Lung (tissue), 12 donors: ENCODE results near the gene PKD2L1. TPM values are rescaled to one million over a fixed set of nuclear protein-coding genes. Genes with fewer than 3 reads are reported as not detected.

ENCODE experiments used
- ATAC-seq: fragments of 200-7000 bp; cut with Tn5 transposase; one replicate; pipeline ENCODE4 v1.9.1; 2020; ENCODE audit warnings: moderate number of reproducible peaks; ENCODE audit not compliant: insufficient read depth, low FRiP score
- DNase-seq, 3 donors: peaks; one replicate each; pipeline ENCODE4 v3.0.0-alpha.2; 2013 to 2017
- H3K27ac ChIP-seq, 2 donors: one replicate each; pipeline ENCODE4 v1.5.1; 2013; ENCODE audit warnings: mild to moderate bottlenecking in 2 of 2, moderate library complexity in 2 of 2, control low read depth in 1 of 2, inconsistent platforms in 1 of 2, low read depth in 1 of 2, low read length in 1 of 2
- H3K27me3 ChIP-seq, 3 donors: one replicate each; pipeline ENCODE4 v1.5.1; 2013; ENCODE audit warnings: low read length in 2 of 3; ENCODE audit not compliant: control insufficient read depth in 3 of 3, insufficient read depth in 3 of 3
- H3K36me3 ChIP-seq, 4 donors: one replicate each; pipeline ENCODE4 v1.5.1; 2013; ENCODE audit warnings: low read length in 4 of 4, mild to moderate bottlenecking in 1 of 4, moderate library complexity in 1 of 4; ENCODE audit not compliant: control insufficient read depth in 4 of 4, insufficient read depth in 4 of 4
- H3K4me1 ChIP-seq, 5 donors: one replicate each; pipeline ENCODE4 v1.5.1; 2013; ENCODE audit warnings: low read length in 5 of 5, mild to moderate bottlenecking in 2 of 5, moderate library complexity in 1 of 5; ENCODE audit not compliant: control insufficient read depth in 5 of 5, insufficient read depth in 5 of 5
- H3K4me3 ChIP-seq: one replicate; pipeline ENCODE4 v1.5.1; 2013; ENCODE audit warnings: mild to moderate bottlenecking, control low read depth, moderate library complexity
- H3K9ac ChIP-seq, 2 donors: one replicate each; pipeline ENCODE4 v1.5.1; 2013; ENCODE audit warnings: low read length in 2 of 2, control low read depth in 1 of 2; ENCODE audit not compliant: insufficient read depth in 1 of 2
- H3K9me3 ChIP-seq, 4 donors: one replicate each; pipeline ENCODE4 v1.5.1; 2013; ENCODE audit warnings: low read length in 3 of 4, mild to moderate bottlenecking in 1 of 4, moderate library complexity in 1 of 4; ENCODE audit not compliant: control insufficient read depth in 4 of 4, insufficient read depth in 3 of 4
- WGBS, 2 donors: extraction: QIAGEN DNeasy Blood & Tissue Kit; methylation state at CpG; one replicate each; pipeline ENCODE4 v1.1.7; 2013; 5-methylcytosine and 5-hydroxymethylcytosine counted together
- polyA plus RNA-seq, 2 donors: library from polyadenylated mRNA; stranded (reverse); fragments of 200-250 nt; gene quantifications; one replicate each; pipeline ENCODE4 v1.2.1, GENCODE V29; 2013
- total RNA-seq, 2 donors: library from RNA; depleted of rRNA in 1 of 2; stranded (reverse); fragments of >200 nt in 1 of 2; gene quantifications; one replicate each; pipeline ENCODE4 v1.2.1, GENCODE V29; 2014 to 2021
- TF ChIP-seq, protein P1 (sequence below): IDR thresholded peaks from 2 replicates; pipeline ENCODE4 v1.5.1; 2012; ENCODE audit warnings: mild to moderate bottlenecking; ENCODE audit errors: control extremely low read depth, extremely low read depth
- donor health status: control.
- donor health status: control.
- donor health status: Bipolar disorder and iron deficiency.
- donor health status: healthy.
- donor health status: DM: yes; HTN: yes; CAD: no.

The PKD2L1 gene
- total and polyA plus RNA-seq, 4 donors = 0.46 to 1.5 (median 1.0) TPM

DNA sequence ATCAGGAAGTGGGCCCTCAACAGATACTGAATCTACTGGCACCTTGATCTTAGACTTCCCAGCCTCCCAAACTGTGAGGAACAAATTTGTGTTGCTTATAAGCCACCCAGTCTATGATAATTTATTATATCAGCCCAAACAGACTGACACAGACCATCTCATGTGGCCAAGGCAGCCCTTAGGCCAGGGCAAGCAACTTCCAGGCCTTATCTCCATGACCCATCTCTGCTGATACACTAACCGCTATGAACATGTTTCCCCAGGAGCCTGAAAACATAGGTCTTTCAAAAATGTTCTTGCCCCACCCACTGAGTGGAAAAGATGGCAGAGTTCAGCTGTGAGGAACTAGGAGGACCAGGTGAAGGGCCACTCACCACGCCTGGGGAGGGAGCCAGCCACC is 40.4 kb downstream of the PKD2L1 start:
- peaks cover 0 to 3% (median 0%) of the 10 kb centered on the region in 4 donors for H3K36me3 ChIP-seq
- no peak overlapping the region for H3K27ac ChIP-seq
- H3K27me3 ChIP-seq = peaks cover 0 to 9% (median 4%) of the 10 kb centered on the region in 3 donors
- WGBS, 2 donors = 76 to 83% methylated on average over 2 of the region's 2 CpGs
- no peak for ATAC-seq
- no peak overlapping the region for H3K4me3 ChIP-seq
- DNase-seq = no peak
- H3K9ac ChIP-seq = no peak overlapping the region
- TF ChIP-seq, protein P1, sequence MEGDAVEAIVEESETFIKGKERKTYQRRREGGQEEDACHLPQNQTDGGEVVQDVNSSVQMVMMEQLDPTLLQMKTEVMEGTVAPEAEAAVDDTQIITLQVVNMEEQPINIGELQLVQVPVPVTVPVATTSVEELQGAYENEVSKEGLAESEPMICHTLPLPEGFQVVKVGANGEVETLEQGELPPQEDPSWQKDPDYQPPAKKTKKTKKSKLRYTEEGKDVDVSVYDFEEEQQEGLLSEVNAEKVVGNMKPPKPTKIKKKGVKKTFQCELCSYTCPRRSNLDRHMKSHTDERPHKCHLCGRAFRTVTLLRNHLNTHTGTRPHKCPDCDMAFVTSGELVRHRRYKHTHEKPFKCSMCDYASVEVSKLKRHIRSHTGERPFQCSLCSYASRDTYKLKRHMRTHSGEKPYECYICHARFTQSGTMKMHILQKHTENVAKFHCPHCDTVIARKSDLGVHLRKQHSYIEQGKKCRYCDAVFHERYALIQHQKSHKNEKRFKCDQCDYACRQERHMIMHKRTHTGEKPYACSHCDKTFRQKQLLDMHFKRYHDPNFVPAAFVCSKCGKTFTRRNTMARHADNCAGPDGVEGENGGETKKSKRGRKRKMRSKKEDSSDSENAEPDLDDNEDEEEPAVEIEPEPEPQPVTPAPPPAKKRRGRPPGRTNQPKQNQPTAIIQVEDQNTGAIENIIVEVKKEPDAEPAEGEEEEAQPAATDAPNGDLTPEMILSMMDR = no peak
- H3K9me3 ChIP-seq = no peaks in the 10 kb centered on the region
- H3K4me1 ChIP-seq = peaks cover 0 to 12% (median 3%) of the 10 kb centered on the region in 5 donors

- no peak for DNase-seq
- peaks cover 0 to 12% (median 3%) of the 10 kb centered on the region in 5 donors for H3K4me1 ChIP-seq
- 82 to 87% methylated on average over 5 of the region's 5 CpGs for WGBS, 2 donors
Measured at GRCh38 chr10:100288196-100288595, 41.8 kb downstream of the PKD2L1 start.

DNA sequence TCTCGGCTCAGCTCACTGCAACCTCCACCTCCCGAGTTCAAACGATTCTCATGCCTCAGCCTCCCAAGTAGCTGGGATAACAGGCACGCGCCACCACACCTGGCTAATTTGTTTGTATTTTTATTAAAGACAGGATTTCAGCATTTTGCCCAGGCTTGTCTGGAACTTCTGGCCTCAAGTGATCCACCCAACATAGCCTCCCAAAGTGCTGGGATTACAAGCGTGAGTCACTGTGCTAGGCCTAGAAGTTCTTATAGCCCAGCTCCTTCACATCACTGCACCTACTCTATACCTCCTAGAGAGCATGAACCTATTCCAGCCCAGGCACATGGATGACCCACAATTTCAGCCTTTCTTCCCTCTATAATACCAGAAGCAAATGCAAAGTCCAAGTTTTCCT is 42.3 kb downstream of the PKD2L1 start:
- ATAC-seq = no peak
- no peak overlapping the region for H3K9ac ChIP-seq
- H3K4me3 ChIP-seq = no peak overlapping the region
- peaks cover 0 to 12% (median 3%) of the 10 kb centered on the region in 5 donors for H3K4me1 ChIP-seq
- TF ChIP-seq, protein P1 = no peak
- no peak for DNase-seq
- 95 to 99% methylated on average over 6 of the region's 6 CpGs for WGBS, 2 donors
- no peaks in the 10 kb centered on the region for H3K9me3 ChIP-seq
- no peak overlapping the region for H3K27ac ChIP-seq
- H3K27me3 ChIP-seq = peaks cover 0 to 4% (median 2%) of the 10 kb centered on the region in 3 donors
- peaks cover 0 to 6% (median 3%) of the 10 kb centered on the region in 4 donors for H3K36me3 ChIP-seq

More at GRCh38 chr10:100288196-100288595, 41.8 kb downstream of the PKD2L1 start:
- Histone ChIP-seq H3K27ac (no peak overlapping the region), H3K27me3 (peaks cover 0 to 7% (median 4%) of the 10 kb centered on the region in 3 donors), H3K4me3 (no peak overlapping the region), H3K9me3 (no peaks in the 10 kb centered on the region), H3K9ac (no peak overlapping the region), H3K36me3 (peaks cover 0 to 3% (median 1%) of the 10 kb centered on the region in 4 donors)
- no peak for ATAC-seq
- TF ChIP-seq, protein P1 = no peak
